LoVo (cell line): ENCODE measurements around the gene MIP.
"Not testable (repeated sequence)": the region's sequence is repeated elsewhere in the genome, so short reads cannot be mapped to it uniquely, and the experiment has no call there.

Experiments used
- DNase-seq: peaks from one replicate; pipeline ENCODE4 v3.0.0-alpha.2; 2016; ENCODE audit warnings: low spot score

The MIP gene

GRCh38 chr12:56468216-56469006 lies 14.0 kb upstream of the MIP start, which contains the start of gene SPRYD4:
Gene SPRYD4, plus strand, starts transcription at chr12:56468578. Its CDS starts 14 bp downstream, at chr12:56468592.
- peak; percentile 98 for DNase-seq

- no peak for DNase-seq
Observed at GRCh38 chr12:56462565-56462964, 8.1 kb upstream of the MIP start.

- DNase-seq: no peak
Observed at GRCh38 chr12:56461235-56462159, 7.0 kb upstream of the MIP start.

GRCh38 chr12:56457817-56458216 lies 3.4 kb upstream of the MIP start:
- DNase-seq: no peak

- DNase-seq: no peak
Observed at GRCh38 chr12:56451147-56451546, 3.3 kb downstream of the MIP start.

GRCh38 chr12:56450241-56450640 lies 4.2 kb downstream of the MIP start:
- DNase-seq: no peak

- no peak for DNase-seq
Observed at GRCh38 chr12:56449622-56449984, 4.9 kb downstream of the MIP start.

- peak; percentile 94 for DNase-seq
Observed at GRCh38 chr12:56448860-56449621, 5.4 kb downstream of the MIP start, which contains the start of gene TIMELESS. Gene TIMELESS, minus strand, starts transcription at chr12:56449426. Its CDS starts 15,256 bp downstream, at chr12:56434170.

- DNase-seq: not testable (repeated sequence)
Observed at GRCh38 chr12:56443208-56443607, 11.2 kb downstream of the MIP start.

- DNase-seq: no peak
Observed at GRCh38 chr12:56437430-56438176, 16.9 kb downstream of the MIP start.

GRCh38 chr12:56434828-56435227 lies 19.6 kb downstream of the MIP start:
- no peak for DNase-seq

GRCh38 chr12:56431850-56432249 lies 22.6 kb downstream of the MIP start:
- DNase-seq: no peak

GRCh38 chr12:56431288-56431687 lies 23.2 kb downstream of the MIP start:
- no peak for DNase-seq

GRCh38 chr12:56425940-56426438 lies 28.5 kb downstream of the MIP start:
- no peak for DNase-seq

GRCh38 chr12:56425193-56425592 lies 29.3 kb downstream of the MIP start:
- no peak for DNase-seq

- no peak for DNase-seq
Observed at GRCh38 chr12:56420411-56420810, 34.0 kb downstream of the MIP start.

- no peak for DNase-seq
Observed at GRCh38 chr12:56417739-56418138, 36.7 kb downstream of the MIP start.

GRCh38 chr12:56414401-56414800 lies 40.1 kb downstream of the MIP start:
- DNase-seq: no peak

- DNase-seq: no peak
Observed at GRCh38 chr12:56413392-56413791, 41.1 kb downstream of the MIP start.

GRCh38 chr12:56411781-56412639 lies 42.4 kb downstream of the MIP start:
- DNase-seq: no peak
